HG03342 (cell line): ENCODE data around the gene PARN.
"Not testable (repeated sequence)": the region's sequence is repeated elsewhere in the genome, so short reads cannot be mapped to it uniquely, and the experiment has no call there.

Source experiments
- ATAC-seq: cut with Tn5 transposase; IDR thresholded peaks from one replicate; pipeline ENCODE4 v1.9.1; 2021; ENCODE audit warnings: mild to moderate bottlenecking, moderate library complexity; ENCODE audit not compliant: unreplicated experiment

PARN gene

GRCh38 chr16:14444979-14445810 lies 184.9 kb downstream of the PARN start:
- no peak for ATAC-seq

- not testable (repeated sequence) for ATAC-seq
Observed at GRCh38 chr16:14441533-14441932, 188.5 kb downstream of the PARN start.

DNA sequence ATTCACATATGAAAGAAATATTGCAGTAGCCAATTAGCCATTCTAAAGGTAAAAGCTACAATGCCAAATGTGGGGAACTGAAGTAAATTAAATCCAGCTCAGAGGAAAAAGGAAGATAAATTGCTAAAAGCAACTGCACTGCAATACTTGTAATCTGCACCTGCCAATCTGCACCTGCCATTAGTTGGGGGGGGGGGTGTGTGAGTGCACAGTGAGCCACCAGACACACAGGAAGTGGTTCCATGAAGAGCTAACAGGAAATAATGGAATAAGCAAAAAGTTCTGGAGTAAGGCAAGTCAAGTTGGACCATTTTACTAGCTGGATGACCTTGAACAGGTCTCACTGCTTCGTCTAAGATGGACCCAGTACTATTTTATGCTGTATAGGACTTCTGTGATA lies 191.8 kb downstream of the PARN start:
- ATAC-seq, result no peak

GRCh38 chr16:14437426-14437825 lies 192.6 kb downstream of the PARN start:
- ATAC-seq, result no peak

GRCh38 chr16:14436401-14436955 lies 193.6 kb downstream of the PARN start:
- ATAC-seq, result no peak

DNA sequence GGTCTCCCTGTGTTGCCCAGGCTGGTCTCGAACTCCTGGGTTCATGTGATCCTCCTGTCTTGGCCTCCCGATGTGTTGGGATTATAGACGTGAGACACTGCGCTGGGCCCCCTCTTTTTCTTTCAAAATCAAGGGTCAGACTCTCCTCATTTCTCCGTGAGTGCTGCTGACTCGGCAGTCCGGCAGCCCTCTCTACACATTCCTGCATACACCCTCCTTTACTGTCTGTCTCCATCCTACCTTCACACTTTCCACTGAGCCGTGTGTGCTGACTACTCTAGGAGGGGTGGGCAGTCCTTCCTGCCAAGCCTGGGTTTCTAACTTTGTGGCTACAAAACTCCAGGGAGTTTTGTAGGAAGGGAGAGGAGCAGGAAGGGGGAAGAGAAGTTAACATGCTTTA lies 195.2 kb downstream of the PARN start:
- ATAC-seq, result no peak

GRCh38 chr16:14428971-14429637 lies 201.0 kb downstream of the PARN start:
- not testable (repeated sequence) for ATAC-seq

GRCh38 chr16:14428043-14428442 lies 202.0 kb downstream of the PARN start:
- no peak for ATAC-seq

- ATAC-seq, result no peak
Observed at GRCh38 chr16:14427371-14427948, 202.6 kb downstream of the PARN start.

GRCh38 chr16:14424595-14424994 lies 205.5 kb downstream of the PARN start:
- ATAC-seq, result no peak

DNA sequence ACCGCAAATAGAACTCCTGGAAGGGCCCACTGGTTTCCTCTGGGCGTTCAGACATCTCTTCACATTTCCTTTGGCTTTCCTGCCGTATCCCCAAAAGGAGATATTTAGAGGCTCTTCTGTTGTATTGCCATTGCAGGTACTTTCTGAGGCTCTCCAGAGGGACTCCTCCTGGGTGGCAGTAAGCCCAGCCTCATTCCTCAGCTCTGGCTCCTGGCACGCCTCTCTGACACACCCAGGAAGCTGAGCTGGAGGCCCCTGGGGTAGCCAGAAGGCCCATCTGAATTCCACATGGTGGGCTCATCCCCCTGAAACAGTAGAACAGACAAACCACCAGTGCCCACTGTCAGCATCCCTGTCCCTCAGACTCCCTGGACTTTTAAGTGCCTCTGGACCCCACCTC lies 206.7 kb downstream of the PARN start:
- ATAC-seq, result no peak

DNA sequence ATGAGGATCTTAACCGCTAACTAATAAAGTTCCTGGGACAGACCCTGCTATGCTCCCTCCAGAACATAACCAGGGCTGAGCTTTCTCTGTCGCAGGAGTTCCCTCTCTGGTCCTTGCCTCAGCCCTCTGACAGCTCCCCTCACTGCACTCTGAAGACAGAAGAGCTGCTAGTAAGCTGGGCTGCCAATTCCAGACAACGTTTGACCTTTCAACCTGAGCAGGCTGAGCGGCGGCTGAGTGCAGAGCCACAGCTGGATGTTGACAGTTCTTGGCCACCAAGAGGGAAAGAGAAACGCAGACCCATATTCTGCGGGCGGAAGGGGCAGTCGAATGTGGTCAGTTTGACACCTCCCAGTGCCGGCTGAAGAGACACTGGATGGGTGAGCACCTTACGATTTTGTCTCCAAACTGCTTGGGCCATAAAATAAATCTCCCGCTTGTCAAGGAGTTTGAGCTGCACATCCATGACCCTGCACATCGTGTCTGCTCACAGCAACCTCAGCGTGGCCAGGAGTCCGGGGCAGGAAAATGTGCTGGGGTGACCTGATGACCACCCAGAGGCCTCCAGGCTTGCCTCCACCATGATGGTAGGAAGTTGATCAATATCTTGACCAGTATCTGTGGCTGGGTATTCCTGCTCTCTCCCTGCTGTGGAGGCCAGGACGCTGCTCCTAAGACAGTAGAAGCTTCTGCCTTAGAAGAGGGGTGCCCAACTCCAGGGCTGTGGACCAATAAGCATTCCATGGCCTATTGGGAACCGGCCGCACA lies 209.2 kb downstream of the PARN start:
- ATAC-seq, result no peak

- not testable (repeated sequence) for ATAC-seq
Observed at GRCh38 chr16:14420243-14420642, 209.8 kb downstream of the PARN start.

DNA sequence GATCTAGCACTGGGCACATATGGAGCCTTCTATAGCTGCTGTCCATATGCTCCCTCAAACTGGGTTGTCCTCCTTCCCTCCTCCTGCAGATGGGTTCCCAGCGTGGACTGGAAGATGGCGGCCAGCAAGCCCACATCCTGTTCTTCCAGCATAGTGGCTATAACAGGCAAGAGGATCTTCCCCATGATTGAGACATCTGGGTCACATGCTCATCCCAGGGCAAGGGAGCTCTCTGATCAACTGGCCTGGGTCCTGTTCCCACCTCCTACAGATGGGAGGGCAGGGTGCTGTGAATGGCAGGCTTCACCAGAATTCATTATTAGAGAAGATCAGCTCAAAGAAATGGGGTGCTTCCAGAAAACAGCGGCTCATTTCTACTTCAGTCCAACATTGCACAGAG lies 210.2 kb downstream of the PARN start:
- no peak for ATAC-seq

DNA sequence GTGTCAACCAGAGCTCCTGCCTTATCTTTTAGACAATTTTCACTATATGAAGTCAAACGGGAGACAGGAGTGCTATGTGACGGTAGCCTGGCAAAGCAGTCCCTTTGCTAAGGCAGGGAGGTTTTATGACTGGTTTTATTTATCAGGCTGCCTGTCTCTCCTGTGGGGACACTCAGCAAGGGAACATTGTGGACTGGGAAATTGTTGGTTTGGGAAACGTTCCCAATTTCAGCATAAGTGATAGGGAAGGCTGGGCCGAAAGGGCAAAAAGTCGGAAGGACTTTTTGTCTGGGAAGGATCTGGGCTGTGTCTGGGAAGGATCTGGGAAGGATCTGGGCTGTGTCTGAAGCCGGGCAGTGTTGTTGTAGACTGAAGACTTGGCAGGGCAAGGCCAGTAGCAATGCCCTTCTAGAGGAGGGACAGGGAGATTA lies 211.2 kb downstream of the PARN start:
- ATAC-seq, result no peak

DNA sequence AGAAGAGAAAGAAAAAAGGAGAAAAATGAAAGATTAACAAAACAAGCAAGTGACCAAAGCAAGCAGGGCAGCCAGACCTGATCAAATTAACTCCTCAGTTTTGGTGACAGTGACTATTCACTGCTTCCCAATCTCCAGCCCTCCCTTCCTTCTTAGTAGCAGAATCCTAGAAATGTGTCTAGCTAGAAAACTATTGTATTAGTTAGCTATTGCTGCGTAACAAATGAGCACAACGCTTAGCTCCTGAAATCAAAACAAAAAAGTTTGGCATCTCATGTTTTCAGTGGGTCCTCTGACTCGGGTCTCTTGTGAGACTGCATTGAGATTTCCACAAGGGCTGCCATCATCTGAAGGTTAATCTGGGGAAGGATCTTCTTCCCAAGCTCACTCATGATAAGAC lies 213.9 kb downstream of the PARN start:
- no peak for ATAC-seq

DNA sequence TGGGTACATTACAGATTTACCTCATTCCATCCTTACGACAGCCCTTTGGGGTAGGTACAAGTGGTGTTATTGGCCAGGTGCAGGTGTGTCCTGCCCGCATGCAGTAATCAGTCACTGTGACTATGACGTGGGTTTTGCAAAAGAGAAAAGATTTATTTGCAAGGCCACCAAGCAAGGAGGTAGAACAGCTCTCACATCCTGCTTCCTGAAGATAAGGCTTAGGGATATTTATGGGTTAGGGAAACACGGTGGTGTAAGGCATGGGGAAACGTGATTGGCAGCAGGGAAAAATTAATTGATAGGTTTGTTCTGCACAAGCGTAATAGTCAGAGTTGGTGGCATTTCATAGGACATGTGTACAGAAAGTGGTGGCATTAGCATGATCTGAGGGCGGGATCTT lies 214.8 kb downstream of the PARN start:
- ATAC-seq, result no peak

- no peak for ATAC-seq
Observed at GRCh38 chr16:14409563-14409962, 220.5 kb downstream of the PARN start.

DNA sequence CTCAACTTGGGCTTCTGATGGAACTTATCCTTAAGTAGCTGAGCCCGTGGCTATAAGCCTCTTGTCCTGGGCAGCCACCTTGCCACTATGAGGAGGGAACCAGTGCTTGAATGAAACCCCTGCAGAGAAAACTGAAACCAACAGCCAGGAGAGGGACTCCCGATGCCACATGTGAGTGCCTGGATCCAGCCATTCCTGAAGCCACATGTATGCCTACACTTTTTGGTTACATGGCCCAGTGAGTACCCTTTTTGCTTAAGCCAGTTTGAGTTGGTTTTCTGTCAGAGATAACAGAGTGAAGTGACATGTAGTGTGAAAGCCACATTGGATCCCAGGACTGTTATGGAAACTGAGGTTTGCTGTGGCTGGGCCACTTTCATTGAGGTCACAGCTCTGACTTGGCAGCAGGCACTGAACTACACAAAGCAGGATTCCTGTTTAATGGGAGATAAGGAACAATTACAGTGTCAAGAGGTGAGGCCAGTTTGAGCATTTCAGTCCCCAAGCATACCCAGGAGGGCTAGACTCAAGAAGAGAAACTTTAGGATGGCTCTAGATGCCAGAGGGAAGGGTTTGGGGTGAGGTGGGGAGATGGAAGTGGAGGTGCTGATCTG lies 222.2 kb downstream of the PARN start:
- no peak for ATAC-seq
